Gastrocnemius medialis (tissue), 4 donors: ENCODE data around the gene ITGA11. TPM values are rescaled to one million over a fixed set of nuclear protein-coding genes. Genes with fewer than 3 reads are reported as not detected.

ENCODE experiments used
- ATAC-seq, 2 donors: fragments of 150-250 bp; one replicate each; pipeline ENCODE4 v1.9.1; 2016
- DNase-seq, 2 donors: peaks; one replicate each; pipeline ENCODE4 v3.0.0-alpha.2; 2019
- H3K27ac ChIP-seq, 4 donors: fragments of 200-600 bp; sonication (generic); 1 replicate in 1 of 4; 2 replicates in 3 of 4; pipeline ENCODE4 v1.5.1; 2016 to 2018; ENCODE audit warnings: mild to moderate bottlenecking in 2 of 4, moderate library complexity in 1 of 4
- H3K27me3 ChIP-seq, 3 donors: fragments of 200-600 bp; sonication (generic) in 2 of 3; 1 replicate in 1 of 3; 2 replicates in 2 of 3; pipeline versions ENCODE4 v1.5.1 to v1.6.0; 2016 to 2019; ENCODE audit warnings: mild to moderate bottlenecking in 1 of 3, moderate library complexity in 1 of 3
- H3K36me3 ChIP-seq, 2 donors: fragments of 200-600 bp; sonication (generic) in 1 of 2; one replicate each; pipeline ENCODE4 v1.5.1; 2017 to 2018
- H3K4me1 ChIP-seq, 2 donors: fragments of 200-600 bp; sonication (generic) in 1 of 2; one replicate each; pipeline ENCODE4 v1.5.1; 2016 to 2017; ENCODE audit warnings: mild to moderate bottlenecking in 2 of 2
- H3K4me3 ChIP-seq, 4 donors: fragments of 200-600 bp; sonication (generic) in 3 of 4; 1 replicate in 1 of 4; 2 replicates in 3 of 4; pipeline ENCODE4 v1.5.1; 2016 to 2019; ENCODE audit warnings: mild to moderate bottlenecking in 2 of 4
- H3K9me3 ChIP-seq, 3 donors: fragments of 200-600 bp; sonication (generic) in 2 of 3; 1 replicate in 1 of 3; 2 replicates in 2 of 3; pipeline ENCODE4 v1.5.1; 2016 to 2019
- CTCF ChIP-seq, 5 experiments: fragments of 450-650 bp in 3 of 5; fragments of 200-600 bp in 2 of 5; sonication (generic) in 2 of 5; IDR thresholded peaks in 4 of 5; conservative IDR thresholded peaks in 1 of 5; 1 replicate in 4 of 5; 2 replicates in 1 of 5; pipeline ENCODE4 v1.5.1; 2016 to 2019; ENCODE audit warnings: antibody characterized with exemption in 5 of 5, mild to moderate bottlenecking in 3 of 5, moderate library complexity in 3 of 5
- POLR2A ChIP-seq, 2 donors: fragments of 450-650 bp; IDR thresholded peaks; one replicate each; pipeline ENCODE4 v1.6.1; 2017; ENCODE audit warnings: antibody characterized with exemption in 2 of 2, mild to moderate bottlenecking in 2 of 2, moderate library complexity in 2 of 2
- in situ Hi-C, 4 donors: fragments of 200-750 bp; cut with MboI; loops; one replicate each; pipeline versions ENCODE4 v1.15.0 to v1.8.0; 2017; ENCODE audit warnings: low sequenced_read_pairs in 4 of 4
- intact Hi-C: fragments of 100-400 bp; cut with DNase I; formaldehyde crosslinking; loops from one replicate; pipeline ENCODE4 v1.15.1; 2023; ENCODE audit warnings: low total_unique reads
- total RNA-seq, 4 donors: library from RNA; depleted of rRNA; stranded (reverse); fragments of >200 nt; gene quantifications; one replicate each; pipeline versions ENCODE4 v1.1.0 to v1.2.3, GENCODE V29; 2016

Gene ITGA11
- total RNA-seq, 4 donors from 2014 or later = 1.5 to 12.0 (median 2.5) TPM

DNA sequence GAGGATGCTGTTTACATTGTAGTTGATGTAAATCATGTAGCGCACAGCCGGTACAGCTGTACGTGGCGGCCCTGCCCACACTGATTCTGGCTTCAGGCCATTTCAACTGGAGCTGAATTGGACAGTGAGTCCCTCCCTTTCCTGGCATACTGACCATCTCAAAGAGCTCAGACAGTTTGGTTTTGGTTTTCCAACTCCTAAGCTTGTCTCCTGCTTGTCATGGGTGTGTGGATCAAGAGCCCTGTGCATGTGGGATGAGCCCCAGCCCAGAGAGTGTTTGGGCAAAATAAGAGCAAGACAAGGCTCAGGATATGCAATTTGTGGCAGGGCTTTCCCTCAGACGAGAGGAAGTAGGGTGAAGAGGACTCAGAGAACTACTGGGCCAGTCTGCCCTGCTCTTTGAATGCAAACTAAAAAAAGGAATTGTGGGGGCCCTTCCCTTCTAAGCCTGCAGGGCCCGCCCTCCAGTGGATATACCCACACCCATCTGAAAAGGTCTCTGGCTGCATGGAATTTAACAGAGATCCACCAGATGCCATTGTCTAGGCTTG, 13.3 kb downstream of the ITGA11 start:
- H3K27me3 ChIP-seq = no peaks in the 10 kb centered on the region
- in situ Hi-C loops = no loop called here
- intact Hi-C loops = no loop called here
- H3K4me1 ChIP-seq = no peaks in the 10 kb centered on the region
- no peak overlapping the region for H3K4me3 ChIP-seq
- DNase-seq (no peak), ATAC-seq (no peak)
- TF ChIP-seq CTCF (IDR thresholded peaks at IDR 0.05 in 4 of 5, conservative IDR thresholded peaks at IDR 0.05 in 1 of 5) (no peak), POLR2A (IDR thresholded peaks at IDR 0.05) (no peak)
- no peaks in the 10 kb centered on the region for H3K9me3 ChIP-seq
- no peaks in the 10 kb centered on the region for H3K36me3 ChIP-seq
- H3K27ac ChIP-seq = no peak overlapping the region

DNA sequence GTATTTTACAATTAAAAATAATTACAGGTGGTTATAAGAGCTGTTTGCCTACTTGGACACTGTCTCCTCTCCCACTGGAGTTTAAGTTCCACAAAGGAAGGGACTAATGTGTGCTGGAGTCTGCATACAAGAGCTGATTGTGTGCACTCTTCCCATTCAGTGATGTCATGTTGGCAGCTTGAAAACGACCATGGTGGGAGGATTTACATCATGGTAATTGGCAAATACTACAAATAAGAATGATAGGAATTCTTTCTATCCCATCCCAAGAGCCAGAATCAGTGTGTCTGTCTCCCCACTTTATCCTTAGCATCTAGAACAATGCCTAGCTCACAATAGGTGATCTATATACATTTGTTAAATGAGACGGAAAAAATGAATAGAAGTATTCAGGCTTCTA, 14.1 kb downstream of the ITGA11 start:
- DNase-seq (no peak), ATAC-seq (no peak)
- Histone ChIP-seq H3K36me3 (no peaks in the 10 kb centered on the region), H3K27me3 (no peaks in the 10 kb centered on the region), H3K4me3 (no peak overlapping the region), H3K27ac (no peak overlapping the region), H3K9me3 (no peaks in the 10 kb centered on the region), H3K4me1 (no peaks in the 10 kb centered on the region)
- no peak for TF ChIP-seq CTCF (IDR thresholded peaks at IDR 0.05 in 4 of 5, conservative IDR thresholded peaks at IDR 0.05 in 1 of 5)
- no peak for TF ChIP-seq POLR2A (IDR thresholded peaks at IDR 0.05)
- intact Hi-C loops (no loop called here), in situ Hi-C loops (no loop called here)

DNA sequence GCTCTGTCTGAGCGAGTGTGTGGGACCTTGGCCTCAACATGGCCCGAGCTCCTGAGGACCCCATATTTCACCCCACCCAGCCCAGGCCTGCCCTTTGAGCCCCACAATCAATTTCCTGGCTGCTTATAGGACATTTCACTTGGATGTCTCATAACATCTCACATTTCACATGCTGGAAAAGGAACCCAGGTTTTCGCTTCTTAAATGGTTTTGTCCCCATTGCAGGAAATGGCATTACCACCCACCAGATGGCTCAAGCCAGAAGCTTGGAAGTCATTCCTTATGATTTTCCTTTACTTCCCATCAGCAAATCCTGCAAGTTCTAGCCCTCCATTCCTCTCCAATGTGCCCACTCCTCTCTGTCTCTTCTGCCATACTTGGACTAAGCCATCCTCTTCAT, 14.9 kb downstream of the ITGA11 start:
- no peak overlapping the region for H3K27ac ChIP-seq

GRCh38 chr15:68416158-68416535, 15.8 kb downstream of the ITGA11 start:
- Histone ChIP-seq H3K9me3 (no peaks in the 10 kb centered on the region), H3K4me3 (no peak overlapping the region), H3K27me3 (no peaks in the 10 kb centered on the region), H3K27ac (no peak overlapping the region), H3K36me3 (no peaks in the 10 kb centered on the region), H3K4me1 (peaks cover 0 to 6% of the 10 kb centered on the region in 2 donors)
- in situ Hi-C loops = no loop called here
- TF ChIP-seq CTCF (IDR thresholded peaks at IDR 0.05 in 4 of 5, conservative IDR thresholded peaks at IDR 0.05 in 1 of 5) (no peak), POLR2A (IDR thresholded peaks at IDR 0.05) (no peak)
- DNase-seq = no peak
- ATAC-seq = no peak
- intact Hi-C loops = no loop called here

More for the DNA sequence above, 14.9 kb downstream of the ITGA11 start:
- Histone ChIP-seq H3K4me3 (no peak overlapping the region), H3K36me3 (no peaks in the 10 kb centered on the region), H3K4me1 (no peaks in the 10 kb centered on the region), H3K27me3 (no peaks in the 10 kb centered on the region), H3K9me3 (no peaks in the 10 kb centered on the region)
- intact Hi-C loops (no loop called here), in situ Hi-C loops (no loop called here)
- DNase-seq (no peak), ATAC-seq (no peak)
- no peak for TF ChIP-seq POLR2A (IDR thresholded peaks at IDR 0.05)
- no peak for TF ChIP-seq CTCF (IDR thresholded peaks at IDR 0.05 in 4 of 5, conservative IDR thresholded peaks at IDR 0.05 in 1 of 5)
